ENCODE results near the gene YTHDF1. TPM values are rescaled to one million over a fixed set of nuclear protein-coding genes. Genes with fewer than 3 reads are reported as not detected.
"Not testable (repeated sequence)": the region's sequence is repeated elsewhere in the genome, so short reads cannot be mapped to it uniquely, and the experiment has no call there.

YTHDF1 gene
- total and polyA plus RNA-seq, 8 donors: 17.8 to 41.1 (median 22.4) TPM

GRCh38 chr20:63252284-63252711 lies 36.4 kb upstream of the YTHDF1 start:
- DNase-seq: no peak
- no peaks in the 10 kb centered on the region for H3K9me3 ChIP-seq
- H3K4me3 ChIP-seq: no peak overlapping the region
- H3K4me1 ChIP-seq: peaks cover 12 to 22% (median 19%) of the 10 kb centered on the region in 4 donors
- no peak overlapping the region for H3K27ac ChIP-seq
- peaks cover 23 to 98% (median 83%) of the 10 kb centered on the region in 3 donors for H3K27me3 ChIP-seq
- WGBS, 5 donors: 59 to 73% (median 63%) methylated on average over 8 of the region's 8 CpGs
- no peaks in the 10 kb centered on the region for H3K36me3 ChIP-seq
- no peak for TF ChIP-seq CTCF (IDR thresholded peaks at IDR 0.05)
- intact Hi-C loops (cut with DNase I; ENCODE audit: low total_unique reads): no loop called here

- H3K27me3 ChIP-seq: peaks cover 23 to 100% (median 82%) of the 10 kb centered on the region in 3 donors
- H3K36me3 ChIP-seq; DNase-seq; H3K4me3 ChIP-seq; H3K9me3 ChIP-seq; intact Hi-C loops (cut with DNase I; ENCODE audit: low total_unique reads); H3K27ac ChIP-seq: not testable (repeated sequence)
- 20 to 46% (median 38%) methylated on average over 12 to 14 of the region's 14 CpGs for WGBS, 5 donors
- H3K4me1 ChIP-seq: peaks cover 12 to 28% (median 19%) of the 10 kb centered on the region in 4 donors
These were observed 35.4 kb upstream of the YTHDF1 start for GRCh38 chr20:63251350-63251749.

GRCh38 chr20:63249891-63250290 lies 34.0 kb upstream of the YTHDF1 start:
- H3K4me1 ChIP-seq: peaks cover 12 to 28% (median 19%) of the 10 kb centered on the region in 4 donors
- no peaks in the 10 kb centered on the region for H3K36me3 ChIP-seq
- no peak overlapping the region for H3K4me3 ChIP-seq
- 83 to 88% (median 86%) methylated on average over 11 to 15 of the region's 15 CpGs for WGBS, 5 donors
- no peaks in the 10 kb centered on the region for H3K9me3 ChIP-seq
- H3K27ac ChIP-seq: no peak overlapping the region
- TF ChIP-seq POLR2AphosphoS5 (IDR thresholded peaks at IDR 0.05) (no peak), EP300 (IDR thresholded peaks at IDR 0.05) (no peak), POLR2A (IDR thresholded peaks at IDR 0.05) (no peak), CTCF (IDR thresholded peaks at IDR 0.05) (no peak)
- no peak for DNase-seq
- peaks cover 18 to 100% (median 68%) of the 10 kb centered on the region in 3 donors for H3K27me3 ChIP-seq
- intact Hi-C loops (cut with DNase I; ENCODE audit: low total_unique reads): no loop called here

GRCh38 chr20:63248835-63249591 lies 33.1 kb upstream of the YTHDF1 start:
- Histone ChIP-seq H3K27ac (no peak overlapping the region), H3K4me1 (peaks cover 6 to 19% (median 11%) of the 10 kb centered on the region in 4 donors), H3K4me3 (no peak overlapping the region), H3K9me3 (no peaks in the 10 kb centered on the region), H3K27me3 (peaks cover 9 to 100% (median 59%) of the 10 kb centered on the region in 3 donors), H3K36me3 (no peaks in the 10 kb centered on the region)
- intact Hi-C loops (cut with DNase I; ENCODE audit: low total_unique reads): no loop called here
- WGBS, 5 donors: 64 to 75% (median 69%) methylated on average over 17 to 25 of the region's 25 CpGs
- no peak for TF ChIP-seq POLR2A (IDR thresholded peaks at IDR 0.05)
- no peak for TF ChIP-seq POLR2AphosphoS5 (IDR thresholded peaks at IDR 0.05)
- TF ChIP-seq CTCF (IDR thresholded peaks at IDR 0.05): no peak
- no peak for TF ChIP-seq EP300 (IDR thresholded peaks at IDR 0.05)
- DNase-seq: no peak

GRCh38 chr20:63247671-63248228 lies 31.8 kb upstream of the YTHDF1 start:
- Histone ChIP-seq H3K27me3 (peaks cover 0 to 100% (median 46%) of the 10 kb centered on the region in 3 donors), H3K36me3 (no peaks in the 10 kb centered on the region), H3K4me1 (peaks cover 0 to 8% (median 0%) of the 10 kb centered on the region in 4 donors), H3K9me3 (no peaks in the 10 kb centered on the region), H3K4me3 (no peak overlapping the region), H3K27ac (no peak overlapping the region)
- no peak for DNase-seq
- intact Hi-C loops (cut with DNase I; ENCODE audit: low total_unique reads): no loop called here
- TF ChIP-seq CTCF (IDR thresholded peaks at IDR 0.05) (no peak), POLR2AphosphoS5 (IDR thresholded peaks at IDR 0.05) (no peak), POLR2A (IDR thresholded peaks at IDR 0.05) (no peak), EP300 (IDR thresholded peaks at IDR 0.05) (no peak)
- WGBS, 5 donors: 65 to 75% (median 68%) methylated on average over 17 to 24 of the region's 24 CpGs
